IPS DF 6.9 (cell line): ENCODE results near the gene PGA4.
"Not testable (repeated sequence)": the region's sequence is repeated elsewhere in the genome, so short reads cannot be mapped to it uniquely, and the experiment has no call there.

Experiments used
- DNase-seq: peaks from one replicate; pipeline ENCODE4 v3.0.0-alpha.2; 2013; ENCODE audit warnings: low read depth, low spot score
- H3K27ac ChIP-seq: one replicate; pipeline ENCODE4 v1.5.1; 2013; ENCODE audit warnings: low read length, control low read depth
- H3K27me3 ChIP-seq: 2 replicates; pipeline ENCODE4 v1.6.1; 2013; ENCODE audit warnings: mild to moderate bottlenecking, low read length; ENCODE audit not compliant: control insufficient read depth, insufficient read depth
- H3K36me3 ChIP-seq: 2 replicates; pipeline ENCODE4 v1.6.1; 2013; ENCODE audit warnings: low read length; ENCODE audit not compliant: control insufficient read depth, insufficient read depth
- H3K4me1 ChIP-seq: 2 replicates; pipeline ENCODE4 v1.6.1; 2013; ENCODE audit warnings: low read length; ENCODE audit not compliant: control insufficient read depth, insufficient read depth
- H3K4me3 ChIP-seq: 2 replicates; pipeline ENCODE4 v1.5.1; 2013; ENCODE audit warnings: mild to moderate bottlenecking, low read length
- H3K9me3 ChIP-seq: 2 replicates; pipeline ENCODE4 v1.6.1; 2013; ENCODE audit warnings: low read length, inconsistent platforms; ENCODE audit not compliant: control insufficient read depth, insufficient read depth
- WGBS: extraction: QIAGEN DNeasy Blood & Tissue Kit; methylation state at CpG from one replicate; pipeline ENCODE4 v1.1.7; 2013; ENCODE audit warnings: mixed read lengths, missing lambda C conversion rate; ENCODE audit not compliant: insufficient read length, insufficient coverage; 5-methylcytosine and 5-hydroxymethylcytosine counted together

PGA4 gene

DNA sequence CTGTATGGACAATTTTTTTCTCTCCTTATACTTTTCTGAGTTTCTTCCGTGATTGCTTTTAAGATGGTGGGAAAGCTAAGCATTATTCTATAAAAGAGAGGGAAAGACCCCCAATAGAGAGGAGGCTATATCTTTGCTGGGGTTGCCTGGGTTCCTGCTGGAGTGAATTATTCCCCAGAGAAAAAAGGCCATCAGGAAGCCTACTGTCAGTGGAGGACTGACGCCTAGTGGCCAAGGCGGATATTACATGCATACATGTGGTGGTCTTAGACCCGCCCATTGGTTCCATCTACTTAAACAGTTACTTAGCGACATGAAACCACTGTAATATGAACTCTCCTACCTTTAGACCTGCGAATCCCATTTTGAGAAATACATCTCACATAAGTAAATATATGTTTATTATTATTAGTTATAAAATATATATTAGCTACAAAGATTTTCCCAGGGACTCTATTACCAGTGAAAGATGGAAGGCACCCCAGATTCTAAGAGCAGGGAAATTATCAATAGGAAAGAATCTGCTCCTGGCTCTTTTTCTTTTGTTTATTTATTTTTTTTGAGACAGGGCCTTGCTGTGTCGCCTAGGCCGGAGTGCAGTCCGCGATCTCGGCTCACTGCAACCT lies 34.5 kb upstream of the PGA4 start:
- no peak overlapping the region for H3K27ac ChIP-seq
- no peaks in the 10 kb centered on the region for H3K36me3 ChIP-seq
- no peaks in the 10 kb centered on the region for H3K4me1 ChIP-seq
- DNase-seq, result peak; percentile 66
- H3K27me3 ChIP-seq, result no peaks in the 10 kb centered on the region
- H3K9me3 ChIP-seq, result no peaks in the 10 kb centered on the region
- no peak overlapping the region for H3K4me3 ChIP-seq
- no CpG with 5 or more reads among the region's 11 CpGs for WGBS

DNA sequence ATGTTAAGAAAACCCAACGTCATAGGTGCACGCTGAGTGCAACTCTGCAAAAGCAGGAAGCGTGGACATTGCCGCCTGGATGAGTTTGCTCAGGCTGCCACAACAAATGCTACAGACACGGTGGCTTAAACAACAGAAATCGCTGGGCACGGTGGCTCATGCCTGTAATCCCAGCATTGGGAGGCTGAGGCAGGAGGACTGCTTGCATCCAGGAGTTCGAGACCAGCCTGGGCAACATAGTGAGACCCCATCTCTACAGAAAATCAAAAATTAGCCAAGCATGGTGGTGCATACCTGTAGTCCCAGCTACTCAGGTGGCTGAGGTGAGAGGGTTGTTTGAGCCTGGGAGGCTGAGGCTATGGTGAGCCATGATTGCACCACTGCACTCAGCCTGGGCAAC lies 32.2 kb upstream of the PGA4 start:
- no peak for DNase-seq
- H3K27ac ChIP-seq, result no peak overlapping the region
- no peaks in the 10 kb centered on the region for H3K9me3 ChIP-seq
- H3K4me3 ChIP-seq, result no peak overlapping the region
- no CpG with 5 or more reads among the region's 8 CpGs for WGBS
- H3K27me3 ChIP-seq, result no peaks in the 10 kb centered on the region
- H3K4me1 ChIP-seq, result peaks cover 2% of the 10 kb centered on the region; the same call in 1 of the 2 replicates
- H3K36me3 ChIP-seq, result no peaks in the 10 kb centered on the region

DNA sequence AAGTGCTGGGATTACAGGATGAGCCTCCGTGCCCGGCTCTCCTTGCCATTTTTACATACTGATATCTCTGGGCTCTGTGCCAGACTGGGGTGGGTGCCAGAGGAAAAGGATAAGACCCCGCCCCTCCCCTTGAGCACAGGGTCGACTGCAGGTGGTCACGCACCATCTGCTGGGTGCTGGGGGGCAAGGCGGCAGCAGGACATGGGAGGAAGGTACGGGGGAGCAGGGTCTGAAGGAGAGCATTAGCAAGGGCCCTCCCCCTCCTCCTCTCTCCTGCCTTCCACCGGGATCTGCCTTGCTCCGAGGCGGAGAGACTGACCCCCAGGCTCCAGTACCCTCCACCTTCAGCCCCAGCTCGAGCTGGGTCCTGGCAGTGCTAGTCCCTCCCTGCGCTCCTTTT lies 28.6 kb upstream of the PGA4 start:
- no peaks in the 10 kb centered on the region for H3K36me3 ChIP-seq
- H3K27me3 ChIP-seq, result no peaks in the 10 kb centered on the region
- no peaks in the 10 kb centered on the region for H3K9me3 ChIP-seq
- no CpG with 5 or more reads among the region's 12 CpGs for WGBS
- H3K4me3 ChIP-seq, result no peak overlapping the region
- no peak for DNase-seq
- H3K27ac ChIP-seq, result no peak overlapping the region
- H3K4me1 ChIP-seq, result peaks cover 2% of the 10 kb centered on the region

DNA sequence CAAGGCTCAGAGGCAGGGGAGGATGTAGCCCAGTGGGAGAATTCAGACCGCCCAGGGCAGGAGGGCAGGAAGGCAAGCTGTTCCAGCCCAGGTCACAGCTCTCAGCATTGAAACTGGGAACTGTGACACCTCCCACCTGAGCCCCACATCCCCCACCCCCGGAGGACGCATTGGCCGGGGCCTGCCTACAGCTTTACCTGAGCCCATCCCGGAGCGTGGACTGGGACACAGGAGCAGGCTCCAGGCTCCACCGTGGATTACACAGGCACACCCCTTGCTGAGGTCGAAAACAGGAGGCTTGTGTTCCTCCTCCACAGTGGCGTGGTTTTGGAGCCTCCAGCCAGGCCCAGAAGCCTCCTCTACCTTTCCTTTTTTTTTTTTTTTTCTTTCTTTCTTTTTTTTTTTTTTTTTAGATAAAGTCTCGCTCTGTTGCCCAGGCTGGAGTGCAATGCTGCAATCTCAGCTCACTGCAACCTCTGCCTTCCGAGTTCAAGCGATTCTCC lies 27.9 kb upstream of the PGA4 start:
- Histone ChIP-seq H3K27ac (no peak overlapping the region), H3K27me3 (no peaks in the 10 kb centered on the region), H3K4me1 (peaks cover 2% of the 10 kb centered on the region), H3K4me3 (no peak overlapping the region), H3K36me3 (no peaks in the 10 kb centered on the region), H3K9me3 (no peaks in the 10 kb centered on the region)
- no peak for DNase-seq
- WGBS, result no CpG with 5 or more reads among the region's 12 CpGs

DNA sequence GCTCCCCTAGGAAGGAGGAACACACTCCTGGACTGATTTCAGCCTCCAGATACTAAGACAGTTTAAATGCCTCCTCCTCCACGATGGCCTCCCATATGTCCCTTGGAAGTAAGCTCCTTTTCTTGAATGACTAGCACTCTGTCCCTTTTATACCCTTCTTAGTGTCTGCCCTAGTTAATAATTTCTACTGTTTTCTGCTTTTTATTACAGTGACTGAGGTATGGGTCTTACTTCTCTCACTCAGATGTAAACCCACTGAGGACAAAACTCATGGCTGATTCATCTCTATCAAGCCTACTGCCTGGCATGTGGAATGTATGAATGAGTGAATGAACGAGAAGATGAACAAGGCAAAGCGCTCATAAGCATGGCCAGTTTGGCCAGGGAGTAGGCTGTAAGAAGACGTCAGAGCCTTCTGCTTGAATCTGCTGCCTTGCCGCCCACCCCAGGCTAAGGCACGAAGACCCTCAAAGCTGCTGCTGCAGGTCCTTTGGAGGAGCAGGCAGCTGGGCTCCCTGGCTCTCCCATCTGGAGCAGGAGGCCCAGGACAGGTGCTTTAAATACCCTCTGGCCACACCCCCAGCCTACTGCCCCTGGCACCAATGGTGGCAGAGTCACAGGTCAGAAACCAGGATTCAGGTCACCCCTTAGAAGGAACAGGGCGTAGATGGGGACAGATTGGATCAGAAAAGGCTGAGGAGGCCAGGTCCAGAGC lies 27.0 kb upstream of the PGA4 start:
- Histone ChIP-seq H3K4me3 (no peak overlapping the region), H3K27me3 (no peaks in the 10 kb centered on the region), H3K4me1 (peaks cover 2% of the 10 kb centered on the region), H3K27ac (no peak overlapping the region), H3K9me3 (no peaks in the 10 kb centered on the region), H3K36me3 (no peaks in the 10 kb centered on the region)
- DNase-seq, result no peak
- no CpG with 5 or more reads among the region's 7 CpGs for WGBS

DNA sequence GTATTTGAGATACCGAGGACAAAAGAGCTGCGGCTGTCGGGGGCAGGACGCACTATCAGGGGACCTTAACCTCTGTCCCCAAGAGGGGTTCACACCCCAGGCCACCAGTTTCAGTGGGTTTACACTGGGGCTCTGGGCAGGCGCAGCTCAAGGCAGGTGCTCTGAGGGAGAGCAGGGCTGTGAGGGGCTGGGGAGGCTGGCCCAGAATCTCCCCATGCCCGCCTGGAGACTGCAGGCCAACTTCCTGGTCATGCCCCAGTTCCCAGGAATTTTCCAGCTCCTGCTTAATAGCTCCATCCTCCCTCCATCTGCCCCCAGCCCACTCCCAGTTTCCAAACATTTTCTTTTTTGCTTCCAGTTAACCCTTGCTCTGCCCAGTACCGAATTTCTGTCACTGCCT lies 26.4 kb upstream of the PGA4 start:
- Histone ChIP-seq H3K9me3 (no peaks in the 10 kb centered on the region), H3K27me3 (no peaks in the 10 kb centered on the region), H3K4me1 (peaks cover 2% of the 10 kb centered on the region), H3K36me3 (no peaks in the 10 kb centered on the region), H3K4me3 (no peak overlapping the region), H3K27ac (no peak overlapping the region)
- no CpG with 5 or more reads among the region's 7 CpGs for WGBS
- DNase-seq, result no peak

- peaks cover 2% of the 10 kb centered on the region for H3K4me1 ChIP-seq
- DNase-seq, result no peak
- H3K27me3 ChIP-seq, result no peaks in the 10 kb centered on the region
- no peaks in the 10 kb centered on the region for H3K9me3 ChIP-seq
- H3K36me3 ChIP-seq, result no peaks in the 10 kb centered on the region
- no peak overlapping the region for H3K27ac ChIP-seq
- no CpG with 5 or more reads among the region's 6 CpGs for WGBS
- H3K4me3 ChIP-seq, result no peak overlapping the region
Measured at GRCh38 chr11:61198361-61198760, 23.8 kb upstream of the PGA4 start.

- no peak overlapping the region for H3K4me3 ChIP-seq
- H3K4me1 ChIP-seq, result no peaks in the 10 kb centered on the region; the same call in none of the 2 replicates
- no peaks in the 10 kb centered on the region for H3K27me3 ChIP-seq
- no peak for DNase-seq
- no peak overlapping the region for H3K27ac ChIP-seq
- H3K36me3 ChIP-seq, result no peaks in the 10 kb centered on the region
- H3K9me3 ChIP-seq, result no peaks in the 10 kb centered on the region
- no CpG with 5 or more reads among the region's 4 CpGs for WGBS
Measured at GRCh38 chr11:61198948-61199523, 23.1 kb upstream of the PGA4 start.

- Histone ChIP-seq H3K9me3 (no peaks in the 10 kb centered on the region), H3K27me3 (no peaks in the 10 kb centered on the region), H3K4me3 (no peak overlapping the region), H3K27ac (no peak overlapping the region), H3K4me1 (no peaks in the 10 kb centered on the region), H3K36me3 (no peaks in the 10 kb centered on the region)
- no peak for DNase-seq
- no CpG with 5 or more reads among the region's 14 CpGs for WGBS
Measured at GRCh38 chr11:61201476-61201875, 20.7 kb upstream of the PGA4 start.

DNA sequence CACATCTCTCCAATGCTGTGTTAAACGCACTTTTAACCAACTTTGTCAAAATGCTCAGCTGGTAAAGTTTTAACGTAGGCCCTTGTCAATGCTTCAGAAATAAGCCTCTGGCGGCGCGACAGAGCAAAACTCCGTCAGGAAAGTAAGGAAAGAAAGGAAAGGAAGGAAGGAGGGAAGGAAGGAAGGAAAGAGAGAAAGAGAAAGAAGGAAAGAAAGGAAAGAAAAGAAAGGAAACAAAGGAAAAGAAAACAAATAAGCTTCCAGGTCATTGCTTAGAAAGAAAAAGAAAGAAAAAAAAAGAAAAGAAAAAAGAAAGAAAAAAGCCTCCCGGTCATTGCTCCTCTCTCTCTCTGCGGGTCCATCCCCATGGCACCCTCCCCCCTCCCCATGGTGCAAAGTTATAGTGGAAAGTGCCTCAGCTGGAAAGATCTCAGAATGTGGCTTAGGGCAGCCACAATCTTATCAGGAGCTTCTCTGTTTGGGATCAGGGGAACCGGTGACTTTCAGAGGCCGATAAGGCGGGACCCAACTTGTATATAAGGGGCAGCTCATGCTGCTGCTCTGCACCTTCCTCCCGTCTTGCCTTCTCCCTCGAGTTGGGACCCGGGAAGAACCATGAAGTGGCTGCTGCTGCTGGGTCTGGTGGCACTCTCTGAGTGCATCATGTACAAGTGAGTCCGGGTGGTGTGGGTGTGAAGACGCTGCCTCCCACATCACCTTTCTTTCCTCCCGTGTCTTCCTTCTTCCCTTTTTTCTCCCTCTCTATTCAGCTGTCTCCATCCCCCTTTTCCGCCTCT lies 19.0 kb upstream of the PGA4 start, which contains the start of gene PGA3:
Gene PGA3, plus strand, starts transcription at position 566 of the 797 bp plus-strand sequence. Its CDS starts 50 bp downstream, at position 616.
- not testable (repeated sequence) for H3K36me3 ChIP-seq, H3K9me3 ChIP-seq, H3K4me1 ChIP-seq, DNase-seq, H3K4me3 ChIP-seq, H3K27ac ChIP-seq, H3K27me3 ChIP-seq
- WGBS, result no CpG with 5 or more reads among the region's 18 CpGs
